Measurements from ENCODE around the gene POU3F1.

POU3F1 gene

DNA sequence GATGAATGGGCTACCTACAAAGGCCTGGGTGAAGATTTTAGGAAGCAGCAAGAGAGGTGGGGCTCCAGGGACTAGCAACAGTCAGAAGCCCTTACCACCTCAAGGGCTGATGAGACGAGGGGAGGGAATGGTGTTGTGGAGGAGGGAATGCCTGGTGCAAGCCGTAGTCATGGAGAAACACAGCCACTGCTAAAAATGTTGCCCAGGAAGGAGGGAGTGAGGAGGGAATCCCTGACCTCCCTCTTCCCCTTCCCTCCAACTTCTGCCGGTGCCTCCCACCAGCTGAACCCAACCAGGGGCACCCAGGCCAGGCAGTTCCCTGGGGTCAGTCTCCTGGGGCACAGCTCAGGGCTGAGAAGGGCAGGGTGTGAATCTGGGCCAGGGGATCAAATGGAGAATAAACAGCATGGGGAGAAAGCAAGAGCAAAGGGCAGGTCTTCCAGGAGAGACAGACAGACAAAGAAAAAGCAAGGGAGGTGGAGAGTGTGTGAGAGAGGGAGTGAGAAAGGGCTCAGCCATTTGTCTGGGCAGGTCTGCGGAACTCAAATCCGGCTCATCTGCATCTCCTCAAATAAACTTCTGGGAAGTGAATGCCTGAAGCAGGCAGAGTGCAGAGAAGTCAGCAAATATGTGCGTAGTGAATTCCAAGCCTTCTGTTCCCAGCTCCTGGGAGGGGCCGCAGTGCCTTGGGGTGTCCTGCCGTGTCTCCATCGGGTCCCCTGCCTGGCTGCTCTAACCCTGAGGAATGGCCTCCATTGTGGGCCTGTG, 27.1 kb upstream of the POU3F1 start:
- no peak for DNase-seq

DNA sequence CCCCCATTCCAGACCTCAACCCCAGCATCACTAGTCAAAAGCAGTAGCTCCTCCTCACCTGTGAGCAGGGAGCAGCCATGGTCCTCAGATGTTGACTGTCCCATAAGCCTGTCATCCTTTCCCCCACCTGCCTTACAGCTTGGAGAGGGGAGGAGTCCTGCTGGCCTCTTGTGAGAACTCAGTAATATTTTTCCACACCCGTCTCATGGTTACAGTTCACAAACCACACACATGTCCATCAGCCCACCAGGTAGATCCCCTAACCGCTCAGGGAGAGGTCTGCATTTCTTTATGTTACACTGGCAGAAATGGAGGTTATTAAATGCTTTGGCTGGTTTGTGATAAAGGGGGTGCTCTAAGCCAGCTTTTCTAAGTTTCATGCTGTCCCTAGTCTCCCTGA, 26.3 kb upstream of the POU3F1 start:
- no peak for DNase-seq

DNA sequence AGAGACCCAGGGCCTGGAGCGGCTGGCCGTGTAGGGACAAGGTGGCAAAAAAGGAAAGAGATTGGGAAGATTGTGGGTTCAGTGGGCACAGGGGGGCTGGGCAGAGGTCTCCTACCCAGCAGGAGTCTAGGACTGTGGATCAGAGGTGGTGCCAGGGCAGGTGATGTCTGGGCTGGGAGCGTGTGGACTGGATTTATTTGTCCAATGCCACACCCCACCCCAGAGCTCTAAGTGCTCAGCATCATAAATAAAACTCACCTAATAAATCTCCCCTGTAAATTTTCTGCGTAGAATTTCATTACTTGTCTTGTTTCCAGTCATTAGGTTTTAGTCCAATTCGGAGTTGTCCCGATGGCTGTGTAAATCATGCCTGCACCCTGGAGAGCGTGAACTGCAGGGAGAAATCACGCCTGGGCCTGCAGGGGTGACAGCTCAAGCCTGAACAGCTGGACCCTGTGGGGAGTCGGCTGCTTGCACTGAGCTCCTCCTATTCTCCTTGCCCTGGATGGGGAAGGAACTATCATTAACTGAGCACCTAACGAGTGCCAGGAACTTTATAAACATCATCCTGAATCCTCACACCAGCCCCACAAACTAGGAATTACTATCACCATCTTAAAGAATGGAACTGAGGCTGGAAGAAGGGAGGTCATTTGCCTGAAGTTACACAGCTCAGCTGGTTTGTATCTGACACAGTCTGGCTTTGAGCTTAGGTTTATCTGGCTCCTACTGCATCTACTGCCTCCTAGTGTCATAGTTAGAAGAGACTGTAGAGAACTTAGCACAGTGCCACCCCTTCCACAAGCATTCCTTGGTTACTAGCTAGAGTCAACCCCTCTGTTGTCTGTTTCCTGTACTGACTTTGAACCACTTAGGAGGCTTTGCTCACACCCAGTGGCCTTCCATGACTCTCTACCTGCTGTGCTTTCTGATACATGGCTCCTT, 25.0 kb upstream of the POU3F1 start:
- DNase-seq = peak; percentile 36

DNA sequence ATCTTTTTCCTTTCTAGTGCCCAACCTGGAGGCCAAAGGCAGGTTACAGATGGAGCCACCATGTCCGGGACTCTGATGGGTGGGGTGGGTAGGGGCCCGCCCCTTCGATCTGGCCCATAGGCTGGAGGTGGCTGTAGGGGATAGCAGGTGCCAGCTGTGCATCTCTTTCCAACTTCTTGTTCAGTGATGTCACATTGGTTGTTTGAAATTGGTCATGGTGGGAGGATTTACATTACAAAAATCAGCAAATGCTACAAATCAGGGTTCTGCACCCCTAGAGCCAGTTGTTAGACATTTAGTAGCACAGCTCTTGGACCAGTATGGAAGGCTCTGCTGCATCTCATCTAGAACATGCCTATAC, 22.4 kb upstream of the POU3F1 start:
- DNase-seq = no peak

DNA sequence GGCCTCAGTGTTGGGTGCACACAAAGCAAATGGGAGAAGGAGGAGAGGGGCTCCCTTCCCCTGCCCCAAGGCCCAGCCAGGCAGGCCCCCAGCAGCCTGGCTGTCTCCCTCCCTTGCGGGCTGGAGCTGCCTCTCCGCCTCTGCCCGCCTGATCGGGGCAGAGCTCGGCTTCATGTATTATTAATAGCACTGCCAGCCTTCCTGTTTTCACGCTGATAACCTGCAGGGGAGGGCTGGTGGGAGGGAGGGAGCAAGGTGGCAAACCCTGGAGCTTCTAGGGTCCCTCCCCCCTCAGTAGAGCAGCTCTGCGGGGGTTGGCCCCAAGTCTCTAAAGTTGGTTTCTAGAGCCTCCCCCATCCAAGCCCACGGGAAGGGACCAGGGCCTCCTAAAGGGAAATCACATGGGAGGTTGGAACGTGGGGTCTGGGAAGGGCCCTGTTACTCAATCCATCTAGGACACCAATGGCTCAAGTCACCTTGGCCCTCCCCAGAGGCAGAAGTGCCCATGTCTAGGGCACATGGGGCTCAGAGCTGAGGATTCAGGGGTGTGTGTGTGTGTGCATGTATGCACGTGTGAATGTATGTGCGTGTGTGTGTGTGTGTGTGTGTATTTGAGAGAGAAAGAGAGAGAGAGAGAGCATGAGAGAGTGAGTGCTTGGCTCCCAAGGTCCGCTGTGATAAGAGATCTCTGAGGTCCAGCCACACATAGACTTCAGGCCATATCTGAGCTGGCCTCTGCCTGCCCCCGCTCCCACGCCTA, 21.8 kb upstream of the POU3F1 start:
- DNase-seq = no peak

DNA sequence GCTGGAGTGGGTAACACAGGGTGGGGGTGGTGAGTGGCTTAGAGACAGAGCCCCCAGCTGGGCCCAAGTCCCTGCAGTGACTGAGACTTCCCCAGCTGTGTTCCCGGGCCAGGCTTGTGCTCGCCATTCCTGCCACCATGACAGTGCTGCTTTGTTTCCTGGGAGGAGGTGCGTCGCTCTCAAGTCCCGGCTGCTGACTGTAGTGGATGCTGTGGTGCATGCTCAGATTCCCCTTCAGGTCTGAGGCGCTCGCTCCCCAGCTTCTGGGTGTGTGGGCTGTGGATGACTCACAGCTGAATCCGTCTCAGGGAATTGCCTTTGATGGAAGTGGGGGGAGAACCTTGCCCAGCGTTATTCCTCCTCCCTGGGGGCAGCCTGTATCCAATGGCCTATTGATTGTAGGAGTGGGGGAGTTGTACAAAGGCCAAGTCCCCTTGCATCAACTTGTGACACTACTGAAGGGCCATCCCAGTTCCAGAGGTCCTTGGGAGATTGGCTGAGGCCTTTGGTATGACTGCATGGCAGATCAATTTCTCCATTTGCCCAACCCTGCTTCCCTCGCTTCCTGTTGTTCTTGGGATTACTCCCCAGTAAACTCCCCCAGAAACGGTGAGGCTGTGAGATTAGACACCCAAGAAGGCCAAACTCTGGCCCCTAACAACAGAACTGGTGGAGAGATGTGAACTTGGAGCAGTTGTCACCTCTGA, 17.8 kb upstream of the POU3F1 start:
- peak; percentile 85 for DNase-seq

DNA sequence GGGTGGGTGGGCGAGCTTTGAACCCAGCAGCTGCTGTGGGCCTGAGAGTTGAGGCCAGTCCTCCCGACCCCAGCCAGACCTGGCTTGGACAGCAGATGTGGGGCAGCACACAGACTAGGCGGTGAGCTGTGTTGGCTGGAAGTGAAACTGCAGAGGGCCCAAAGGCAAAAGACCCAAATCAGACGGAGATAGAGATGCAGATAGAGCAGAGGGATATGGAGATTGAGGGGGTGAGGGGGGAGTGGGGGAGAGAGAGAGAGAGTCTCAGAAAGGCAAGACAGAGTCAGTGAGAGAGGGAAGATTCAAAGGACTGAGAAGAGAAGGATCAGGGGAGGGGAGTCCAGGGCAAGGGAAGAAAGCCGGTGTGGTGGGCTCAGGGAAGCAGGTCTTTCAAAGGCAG, 17.0 kb upstream of the POU3F1 start:
- no peak for DNase-seq

DNA sequence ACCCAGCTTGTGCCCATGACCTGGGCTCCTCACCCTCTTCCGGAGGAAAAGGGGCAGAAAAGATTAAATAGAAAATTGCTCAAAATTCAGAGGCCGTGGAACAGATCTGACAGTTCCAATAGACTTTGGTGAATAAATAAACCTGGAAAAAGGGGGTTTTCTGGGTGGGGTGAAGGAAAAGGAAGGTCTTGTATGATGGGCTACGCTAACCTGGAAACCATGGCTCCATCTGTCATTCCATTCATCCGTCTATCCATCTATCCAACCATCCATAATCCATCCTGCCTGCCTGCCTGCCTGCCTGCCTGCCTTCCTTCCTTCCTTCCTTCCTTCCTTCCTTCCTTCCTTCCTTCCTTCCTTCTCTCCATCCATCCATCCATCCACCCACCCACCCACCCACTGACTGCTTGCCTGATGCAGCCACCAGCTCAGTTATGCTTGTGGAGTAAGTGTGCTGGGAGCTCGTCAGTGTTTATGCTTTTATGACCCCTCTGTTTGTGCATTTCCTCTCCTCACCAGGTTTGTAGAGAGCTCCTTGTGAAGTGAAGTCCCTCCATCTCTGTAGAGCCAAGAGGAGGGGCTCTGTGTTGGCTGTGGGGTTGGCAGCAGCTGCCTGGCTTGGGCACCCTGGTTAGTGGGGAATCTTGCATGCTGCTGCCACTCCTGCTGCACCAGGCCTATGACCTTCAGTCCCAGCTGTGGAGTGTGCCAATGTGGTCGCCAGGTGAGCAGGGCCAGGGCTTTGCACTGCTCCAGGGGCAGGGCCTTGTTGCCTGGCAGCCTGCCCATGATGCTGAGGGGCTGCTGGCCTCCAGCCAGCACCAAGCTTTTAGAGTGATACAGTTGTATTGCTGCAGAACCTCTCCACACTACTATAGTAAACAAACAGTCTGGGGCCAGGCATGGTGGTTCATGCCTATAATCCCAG, 16.0 kb upstream of the POU3F1 start:
- DNase-seq = no peak

DNA sequence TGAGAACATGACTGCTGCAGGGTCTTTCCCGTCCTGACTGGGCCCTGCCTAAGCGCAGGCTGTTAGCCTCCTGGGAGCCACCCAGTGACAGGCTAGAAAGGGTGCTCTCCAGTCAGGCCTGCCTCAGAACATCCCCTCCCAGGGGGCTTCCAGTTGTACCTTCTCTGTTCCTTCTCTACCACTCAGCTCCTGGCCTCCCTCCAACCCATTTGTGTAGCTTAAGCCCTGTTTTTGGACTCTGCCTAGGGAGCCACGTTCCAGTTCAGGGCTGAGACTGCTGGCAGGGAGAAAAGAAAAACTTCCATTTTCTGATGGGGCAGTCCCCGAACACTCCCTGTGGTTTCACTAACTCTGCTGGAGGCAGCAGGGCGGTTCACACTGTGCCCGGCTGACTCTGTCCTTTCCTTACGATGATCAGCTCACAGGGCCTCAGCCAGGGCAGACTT, 15.3 kb upstream of the POU3F1 start:
- DNase-seq = no peak

DNA sequence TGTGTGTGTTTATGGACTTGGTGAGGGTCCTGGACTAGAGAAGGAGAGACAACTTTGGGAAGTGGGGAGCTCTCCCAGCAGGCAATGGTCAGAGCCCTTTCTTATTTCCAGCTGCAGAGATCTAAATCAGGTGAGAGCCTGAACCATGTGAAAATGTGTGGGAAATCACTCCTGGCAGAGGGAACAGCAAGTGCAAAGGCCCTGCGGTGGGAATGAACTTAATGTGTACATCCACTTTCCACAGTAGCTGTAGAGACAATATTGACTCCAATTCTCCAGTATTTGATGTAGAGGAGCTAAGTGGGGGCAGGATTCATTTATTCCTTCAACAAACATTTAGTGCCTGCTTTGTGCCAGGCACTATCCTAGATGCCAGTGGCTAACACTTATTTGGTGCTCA, 14.7 kb upstream of the POU3F1 start:
- no peak for DNase-seq

DNA sequence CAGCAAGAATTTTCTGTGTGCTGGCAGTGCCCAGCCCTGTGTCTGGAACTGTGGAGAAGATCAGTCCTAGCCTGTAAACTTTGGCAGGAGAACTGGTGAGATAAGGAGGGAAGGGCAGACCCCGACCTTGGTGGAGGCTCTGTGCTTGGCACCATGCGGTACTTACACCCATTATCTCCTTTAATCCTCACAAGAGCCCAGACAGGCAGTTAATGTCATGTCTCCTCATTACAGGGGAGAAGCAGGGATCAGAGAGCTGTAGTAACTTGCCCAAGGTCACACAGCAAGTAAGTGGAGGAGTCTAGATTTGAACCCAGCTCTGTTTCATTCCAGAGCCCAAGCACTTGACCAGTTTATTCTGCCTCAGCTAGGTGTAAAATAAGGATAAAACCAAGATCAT, 13.9 kb upstream of the POU3F1 start:
- no peak for DNase-seq

DNA sequence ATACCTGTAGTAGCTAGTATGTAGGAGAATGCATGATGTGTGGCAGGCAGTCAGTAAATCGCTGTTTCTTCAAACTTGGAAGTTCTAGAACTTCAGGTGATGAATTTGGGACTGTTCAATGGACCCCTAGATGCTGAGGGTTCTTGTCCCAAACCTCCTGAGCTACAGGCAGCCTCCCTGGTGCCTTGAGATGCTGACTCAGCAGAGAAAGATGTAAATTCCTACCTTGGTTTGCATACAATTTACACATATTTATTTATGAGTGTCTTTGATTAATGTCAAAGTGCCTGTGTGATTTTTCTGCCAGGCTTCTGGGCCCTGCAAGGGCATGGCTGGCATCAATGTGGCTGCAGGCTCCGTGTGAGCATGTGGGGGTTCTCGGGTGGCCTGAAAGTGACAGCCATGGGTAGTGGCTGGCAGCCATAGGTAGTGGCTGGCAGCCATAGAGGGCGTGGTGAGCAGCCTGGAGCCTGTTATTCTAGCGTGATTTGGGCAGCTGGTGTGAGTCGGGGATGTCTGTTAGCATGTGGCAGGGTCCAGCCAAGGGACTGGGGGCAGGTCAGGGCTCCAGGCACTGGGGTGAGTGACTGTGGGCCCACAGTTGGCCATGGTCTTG, 13.2 kb upstream of the POU3F1 start:
- DNase-seq = no peak

DNA sequence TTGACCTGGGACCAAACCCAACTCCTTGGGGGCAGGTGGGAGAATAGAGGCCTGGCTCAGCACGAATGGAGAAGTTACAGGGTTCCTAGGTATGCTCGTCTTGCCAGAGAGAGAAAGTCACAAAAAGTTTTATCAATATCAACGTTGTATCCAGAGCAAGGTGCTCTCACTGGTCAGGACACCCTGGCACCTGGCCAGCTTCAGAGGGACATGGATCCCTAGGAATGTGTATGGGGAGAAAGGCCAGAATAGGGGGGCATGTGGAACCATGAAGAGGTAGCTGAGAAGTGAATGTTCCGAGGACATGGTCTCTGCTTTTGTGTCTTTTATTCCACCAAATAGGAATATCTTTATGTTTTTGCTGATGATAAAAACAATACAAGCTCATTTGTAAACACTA, 9.4 kb upstream of the POU3F1 start:
- DNase-seq = no peak

DNA sequence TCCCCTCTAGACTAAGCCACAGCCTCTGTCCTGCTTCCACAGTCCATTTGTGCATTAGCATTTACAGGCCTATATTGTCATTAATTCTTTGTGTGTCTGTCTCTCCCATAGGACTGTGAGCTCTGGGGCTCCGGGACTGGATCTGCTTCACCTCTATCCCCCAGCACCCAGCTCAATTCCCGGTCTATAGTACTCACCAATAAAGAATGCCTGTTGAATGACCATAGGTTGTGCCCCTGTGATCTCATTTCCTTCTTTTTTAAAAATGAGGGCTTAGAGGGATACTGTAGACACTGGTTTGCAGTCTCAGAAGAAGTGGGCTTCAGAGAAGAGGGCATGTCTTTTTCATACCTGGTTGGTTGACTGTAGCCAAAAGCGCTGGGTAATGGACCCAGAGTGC, 8.8 kb upstream of the POU3F1 start:
- DNase-seq = no peak

DNA sequence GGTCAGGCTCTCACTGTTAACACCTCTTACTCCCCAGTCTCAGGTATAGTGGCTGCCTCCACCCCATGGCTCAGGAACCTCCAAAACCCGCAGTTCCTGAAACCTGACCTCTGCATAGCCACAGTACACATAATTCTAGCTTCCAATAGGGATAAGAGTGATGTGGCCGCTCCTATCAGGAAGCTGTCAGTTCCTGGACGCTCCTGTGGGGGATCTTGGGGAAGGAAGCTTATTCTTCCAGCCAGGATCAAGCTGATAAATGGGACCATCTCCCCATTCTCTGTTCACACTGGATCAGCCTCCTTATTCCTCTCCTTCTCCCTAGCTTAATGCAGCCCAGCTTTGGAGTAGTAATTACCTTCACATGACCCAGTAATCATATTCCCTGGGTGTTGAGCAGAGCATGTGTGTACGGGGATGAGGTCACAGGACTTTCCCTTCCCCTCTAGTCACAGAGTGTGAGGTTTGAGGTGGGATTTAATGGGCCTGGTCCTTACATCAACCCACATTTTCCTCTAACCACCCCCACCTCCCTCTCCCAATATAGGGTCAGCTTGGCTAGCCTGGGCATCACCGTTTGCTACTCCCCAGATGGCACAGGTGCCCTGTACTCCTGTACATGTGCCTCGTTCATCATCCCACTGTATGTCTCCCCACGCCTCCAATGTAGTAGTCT, 7.0 kb upstream of the POU3F1 start:
- DNase-seq = no peak

DNA sequence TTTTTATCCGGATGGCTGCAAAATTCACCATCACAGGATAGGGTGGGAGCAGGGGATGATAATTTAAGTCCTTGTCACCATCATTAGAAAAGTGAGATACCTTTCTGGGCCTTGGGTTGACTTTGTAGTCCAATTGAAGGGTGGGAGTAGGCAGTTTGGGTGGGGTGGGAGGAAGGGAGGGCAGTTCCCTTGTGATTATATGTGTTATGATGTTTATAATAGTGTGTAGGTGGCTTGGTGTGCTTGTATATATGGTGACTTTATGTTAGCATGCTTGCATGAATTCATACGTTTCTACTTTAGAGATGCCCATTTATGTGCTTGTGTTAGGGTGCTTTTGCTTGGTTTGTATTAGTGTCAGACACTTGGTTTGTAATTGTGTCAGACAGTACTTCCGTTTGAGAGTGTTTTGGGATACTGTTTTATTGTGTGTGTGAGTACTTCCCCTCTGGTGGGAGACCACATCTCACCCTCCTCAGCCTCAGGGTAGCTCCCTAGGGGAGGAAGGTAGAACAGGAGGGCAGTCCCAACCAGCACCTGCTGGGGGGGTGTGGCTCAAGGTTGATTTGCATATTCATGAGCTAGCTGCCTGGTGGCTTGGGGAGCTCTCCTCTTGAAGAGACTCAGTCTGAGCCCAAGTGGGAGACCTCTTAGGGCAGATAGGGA, 6.3 kb upstream of the POU3F1 start:
- no peak for DNase-seq

DNA sequence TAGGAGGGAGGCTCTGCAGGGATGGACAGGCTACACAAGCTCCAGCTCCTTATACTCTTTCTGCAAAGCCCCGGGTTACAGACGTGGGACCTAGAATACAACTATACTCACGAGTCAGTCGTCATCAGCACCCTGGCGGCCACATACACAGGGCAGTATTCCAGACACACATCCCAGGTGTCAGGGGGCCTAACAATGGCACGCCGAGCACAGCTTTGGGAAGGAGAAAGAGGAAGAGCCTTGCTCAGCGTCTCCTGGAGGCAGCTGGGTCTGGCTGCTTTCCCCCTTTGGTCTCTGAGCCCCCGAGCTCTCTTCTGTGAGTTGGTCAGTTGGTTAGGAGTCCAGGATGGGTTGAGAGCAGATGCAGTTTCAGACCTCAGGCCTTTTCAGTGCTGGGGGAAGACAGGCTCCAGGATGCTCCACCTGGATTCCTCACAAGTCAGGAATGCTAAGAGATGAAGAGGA, 4.5 kb upstream of the POU3F1 start:
- no peak for DNase-seq

DNA sequence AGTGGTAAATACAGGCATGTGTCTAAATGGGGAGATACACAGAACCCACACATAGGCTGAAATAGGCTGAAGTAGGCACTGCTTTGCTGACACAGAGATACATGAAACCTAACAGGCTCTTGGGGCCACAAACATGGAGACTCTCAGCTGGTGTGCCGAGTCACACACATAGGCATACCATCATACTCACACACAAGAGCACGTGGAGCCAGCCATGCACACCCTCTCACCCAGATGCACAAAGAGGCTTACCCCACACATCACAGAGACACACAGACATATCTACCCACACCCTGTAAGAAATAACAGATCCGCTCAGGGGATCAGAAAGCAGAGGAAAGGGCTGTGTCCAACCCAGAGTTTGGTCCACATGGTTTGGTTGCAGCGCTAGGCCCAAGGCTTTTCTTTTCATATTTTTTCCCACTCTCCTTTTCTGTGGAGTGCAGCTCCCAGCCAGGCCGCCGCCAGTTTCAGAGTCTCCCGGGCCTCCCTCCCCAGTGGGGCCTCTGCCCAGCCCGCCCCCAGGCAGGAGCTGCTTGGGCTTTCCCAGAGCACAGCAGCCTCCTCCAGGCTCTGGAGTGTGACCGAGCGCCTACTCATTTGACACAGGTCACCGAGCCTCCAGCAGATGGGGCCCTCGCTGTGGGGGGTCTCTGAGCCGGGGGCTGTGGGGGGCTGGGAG, 3.9 kb upstream of the POU3F1 start:
- no peak for DNase-seq

DNA sequence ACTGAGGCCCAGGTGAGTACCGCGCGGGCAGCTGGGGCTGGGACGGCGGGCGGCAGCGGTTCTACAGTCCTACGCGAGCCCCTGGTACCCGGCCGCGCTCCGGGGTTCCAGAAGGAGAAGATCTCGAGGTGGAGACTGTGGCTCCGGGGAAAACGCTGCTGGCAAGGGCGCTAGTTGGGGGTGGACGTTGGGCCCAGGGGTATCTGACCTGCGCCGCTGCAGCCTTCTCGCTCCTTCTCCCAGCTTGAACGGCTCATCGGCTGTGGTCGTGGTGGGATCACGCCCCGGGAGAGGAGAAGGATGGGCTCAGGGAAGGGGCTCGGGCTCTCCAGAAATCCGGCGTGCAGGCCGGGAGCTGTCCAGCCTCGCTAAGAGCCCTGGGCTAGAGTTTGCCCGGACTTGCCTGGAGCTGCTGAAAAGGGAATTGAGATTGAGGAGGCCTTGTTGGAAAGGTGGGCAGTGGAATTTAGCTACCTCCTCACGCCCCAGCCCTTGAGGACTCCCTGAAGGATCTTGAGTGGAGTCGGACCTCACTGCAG, 1.1 kb upstream of the POU3F1 start:
- peak; percentile 28 for DNase-seq
